ENCODE measurements around the gene CEBPE.

Gene CEBPE

DNA sequence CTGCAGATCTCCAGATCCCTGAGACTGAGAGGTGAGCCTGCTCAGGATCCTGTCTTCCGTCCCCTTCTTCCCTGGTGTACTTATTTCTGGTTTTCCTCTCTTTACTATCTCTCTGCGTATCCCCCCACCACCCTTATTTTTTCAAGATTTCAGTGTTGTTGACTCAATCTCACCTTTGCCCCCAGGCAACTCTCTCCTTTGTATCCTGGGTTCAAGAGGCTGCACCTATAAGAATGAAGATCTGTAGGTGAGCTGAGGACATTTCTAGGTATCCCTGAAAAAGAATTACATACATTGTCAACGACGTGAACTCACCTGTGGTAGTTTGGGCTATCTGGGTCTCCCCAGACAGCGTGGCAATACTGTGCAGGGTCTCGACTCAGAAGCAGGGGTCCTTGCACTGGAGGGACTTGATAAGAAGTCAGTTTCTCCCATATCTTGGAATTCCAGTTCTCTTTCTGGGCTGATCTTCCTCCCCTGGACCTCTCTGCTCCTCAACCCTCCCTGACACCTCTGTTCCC, 14.9 kb downstream of the CEBPE start:
- DNase-seq (ENCODE audit: low read depth in 1 of 2, low spot score in 1 of 2): no peak

- no peak for DNase-seq (ENCODE audit: low read depth in 1 of 2, low spot score in 1 of 2)
These were observed 15.5 kb downstream of the CEBPE start for GRCh38 chr14:23103581-23103980.

GRCh38 chr14:23102801-23103200, 16.3 kb downstream of the CEBPE start:
- DNase-seq (ENCODE audit: low read depth in 1 of 2, low spot score in 1 of 2): no peak

GRCh38 chr14:23101986-23102625, 16.9 kb downstream of the CEBPE start:
- DNase-seq (ENCODE audit: low read depth in 1 of 2, low spot score in 1 of 2): no peak

DNA sequence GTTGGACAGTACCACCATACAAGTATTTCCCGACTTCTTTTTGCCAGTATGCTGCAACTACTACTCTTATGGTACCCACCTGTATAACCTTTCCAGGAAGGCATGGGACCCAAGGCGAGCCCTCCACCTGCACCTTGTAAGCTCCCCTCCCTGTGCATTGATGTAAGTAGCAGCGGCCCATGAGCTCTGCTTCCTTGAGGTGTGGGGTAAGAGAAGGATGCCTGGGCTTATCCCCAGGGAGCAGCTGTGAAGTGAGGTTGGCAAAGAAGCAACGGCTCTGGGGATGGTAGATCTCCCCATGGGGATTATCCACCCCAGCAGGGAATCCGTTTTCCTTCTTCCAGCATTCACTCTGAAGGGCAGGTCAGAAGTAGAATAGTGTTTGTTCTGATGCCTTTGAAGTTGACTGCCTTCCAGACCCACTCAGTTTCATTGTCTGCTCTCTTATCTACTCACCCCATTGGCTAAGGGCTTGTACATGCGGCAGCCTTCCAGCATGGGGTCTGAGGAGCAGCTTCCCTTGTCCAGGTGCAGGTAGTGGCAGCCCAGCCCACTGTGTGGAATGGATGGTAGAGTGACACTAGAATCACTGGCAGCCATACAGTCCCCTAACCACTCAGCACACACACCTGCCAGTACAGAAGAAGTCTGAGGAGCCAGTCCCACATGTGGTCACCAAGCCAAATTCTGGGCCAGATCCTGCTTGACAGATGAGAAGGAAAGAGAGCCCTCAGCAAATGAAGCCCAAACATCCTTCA, 17.7 kb downstream of the CEBPE start:
- DNase-seq (ENCODE audit: low read depth in 1 of 2, low spot score in 1 of 2): no peak

DNA sequence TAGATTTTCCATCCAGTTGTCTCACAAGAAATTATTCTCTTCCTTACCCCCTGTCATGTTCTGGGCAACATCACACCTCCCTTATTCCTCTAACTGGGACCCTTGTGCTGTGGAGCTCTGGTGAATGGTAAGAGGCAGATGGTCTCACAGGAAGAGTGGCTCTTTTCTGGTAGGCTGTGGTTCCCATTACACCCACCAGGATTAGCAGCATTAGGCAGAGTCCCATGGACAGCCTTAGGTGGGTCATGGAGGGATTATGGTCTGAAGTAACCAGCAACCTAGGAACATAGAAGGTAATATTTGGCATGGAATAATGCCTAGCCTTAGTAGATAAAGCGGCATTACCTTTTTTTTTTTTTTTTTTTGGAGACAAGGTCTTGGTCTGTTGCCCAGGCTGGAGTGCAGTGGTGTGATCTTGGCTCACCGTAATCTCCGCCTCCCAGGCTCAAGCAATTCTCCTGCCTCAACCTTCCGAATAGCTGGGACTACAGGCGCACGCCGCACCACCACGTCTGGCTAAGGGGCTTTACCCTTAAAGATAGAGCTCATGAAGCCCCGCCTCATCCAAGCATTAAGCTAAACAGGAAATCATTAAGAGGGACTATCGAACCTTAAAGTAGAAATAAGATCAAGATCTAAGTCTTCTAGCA, 19.7 kb downstream of the CEBPE start:
- DNase-seq (ENCODE audit: low read depth in 1 of 2, low spot score in 1 of 2): no peak

GRCh38 chr14:23097786-23098185, 21.3 kb downstream of the CEBPE start:
- no peak for DNase-seq (ENCODE audit: low read depth in 1 of 2, low spot score in 1 of 2)

DNA sequence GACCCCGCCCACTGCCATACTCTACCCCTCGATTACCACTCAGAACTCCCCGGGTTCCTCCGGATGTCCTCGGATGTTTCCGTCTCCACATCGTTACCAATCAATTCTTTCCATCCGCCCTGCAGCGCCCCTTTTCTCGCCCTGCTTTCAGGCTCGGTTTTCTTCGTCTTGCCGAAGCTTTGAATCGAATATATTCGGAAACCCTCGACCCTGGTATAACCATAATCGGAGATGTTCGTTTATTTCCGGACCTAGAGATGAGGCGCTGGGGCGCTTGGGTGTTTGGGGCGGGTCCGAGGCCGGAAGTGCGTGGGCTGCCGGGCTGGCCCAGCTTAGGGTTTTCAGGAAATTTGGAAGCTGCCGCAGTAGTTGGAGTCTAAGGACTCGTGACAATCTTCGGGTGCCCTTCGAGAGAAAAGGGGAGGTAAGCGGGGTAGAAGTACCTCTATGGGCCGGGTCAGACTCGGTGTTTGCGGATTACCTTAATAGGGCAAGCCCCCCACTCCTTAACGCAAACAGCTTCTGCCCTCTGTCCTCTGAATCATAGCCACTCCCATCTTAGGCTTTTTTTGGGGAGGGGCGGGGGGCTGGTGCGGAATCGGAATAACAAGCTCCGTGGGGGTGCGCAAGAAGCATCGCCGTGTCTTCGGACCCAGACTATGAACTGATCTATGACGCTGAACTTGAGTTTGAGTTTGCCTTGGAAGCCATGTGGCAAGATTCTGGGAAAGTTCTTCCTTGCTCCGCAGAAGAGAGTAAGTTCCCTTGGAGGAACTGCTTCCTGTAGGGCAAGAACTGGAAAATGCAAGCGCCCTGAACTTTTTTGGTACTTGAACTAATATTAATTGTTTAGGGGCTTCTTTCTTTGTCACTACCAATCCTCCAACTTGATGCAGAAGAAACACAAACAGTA, 23.6 kb downstream of the CEBPE start, which contains the start of gene C14orf119:
Gene C14orf119 (plus strand): TSS at position 310 of the 913 bp plus-strand sequence. CDS start 2,154 bp downstream, outside the sequence.
- DNase-seq (ENCODE audit: low read depth in 1 of 2, low spot score in 1 of 2): peak in 1 of 2 donors; percentile 99

GRCh38 chr14:23094666-23095195, 24.3 kb downstream of the CEBPE start, which contains the start of gene ACIN1:
Gene ACIN1 (minus strand): TSS chr14:23095136. CDS start chr14:23095112, 24 bp downstream.
- peak; percentile 66 to 97 for DNase-seq (ENCODE audit: low read depth in 1 of 2, low spot score in 1 of 2)

DNA sequence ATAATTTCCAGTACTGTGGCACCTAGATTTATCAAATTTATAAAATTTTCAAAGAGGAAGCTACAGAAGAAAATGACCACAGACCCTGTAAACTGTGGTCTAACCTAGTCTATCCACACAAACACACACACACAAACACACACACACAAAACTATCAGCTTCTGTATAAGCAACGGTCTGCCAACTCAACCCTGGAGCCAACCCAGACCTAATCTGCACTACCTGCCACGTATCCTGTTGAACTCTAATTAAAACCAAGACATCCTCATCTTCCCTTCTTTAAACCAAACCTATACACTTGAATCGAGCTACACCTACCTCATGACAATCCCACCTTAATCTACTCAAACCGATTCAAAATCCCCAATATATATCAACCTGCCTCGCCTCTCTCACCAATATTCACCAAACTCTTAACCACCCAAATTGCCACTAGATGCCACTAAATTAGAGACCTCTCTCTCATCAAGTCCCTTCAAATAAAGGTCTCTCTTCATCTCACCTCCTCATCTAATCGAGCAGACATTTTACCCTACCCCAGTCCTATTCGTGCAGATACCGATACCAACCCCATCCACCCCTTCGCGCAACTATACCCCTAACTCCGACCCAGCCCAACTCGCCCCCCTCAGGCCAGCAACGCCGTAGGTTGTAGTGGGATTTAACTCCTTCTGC, 24.9 kb downstream of the CEBPE start:
- no peak for DNase-seq (ENCODE audit: low read depth in 1 of 2, low spot score in 1 of 2)

DNA sequence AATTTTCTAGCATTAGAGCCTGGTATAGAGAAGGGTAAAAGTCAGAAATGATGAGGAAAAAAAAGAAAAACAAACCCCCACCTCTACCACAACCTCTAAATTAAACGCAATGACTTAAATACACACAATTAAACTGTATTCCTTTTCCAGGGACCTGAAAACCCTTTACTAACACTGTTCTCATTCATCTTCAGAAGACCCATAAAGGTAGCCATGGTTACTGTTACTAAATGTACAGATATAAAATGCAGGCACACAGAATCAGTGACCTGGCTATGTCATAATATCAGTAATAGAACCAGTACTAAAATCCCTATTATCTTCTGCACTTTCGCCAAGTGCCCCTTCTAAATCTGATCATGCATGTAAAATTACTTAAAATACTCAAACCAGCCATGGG, 25.5 kb downstream of the CEBPE start:
- no peak for DNase-seq (ENCODE audit: low read depth in 1 of 2, low spot score in 1 of 2)

- no peak for DNase-seq (ENCODE audit: low read depth in 1 of 2, low spot score in 1 of 2)
These were observed 26.0 kb downstream of the CEBPE start for GRCh38 chr14:23093104-23093503.

DNA sequence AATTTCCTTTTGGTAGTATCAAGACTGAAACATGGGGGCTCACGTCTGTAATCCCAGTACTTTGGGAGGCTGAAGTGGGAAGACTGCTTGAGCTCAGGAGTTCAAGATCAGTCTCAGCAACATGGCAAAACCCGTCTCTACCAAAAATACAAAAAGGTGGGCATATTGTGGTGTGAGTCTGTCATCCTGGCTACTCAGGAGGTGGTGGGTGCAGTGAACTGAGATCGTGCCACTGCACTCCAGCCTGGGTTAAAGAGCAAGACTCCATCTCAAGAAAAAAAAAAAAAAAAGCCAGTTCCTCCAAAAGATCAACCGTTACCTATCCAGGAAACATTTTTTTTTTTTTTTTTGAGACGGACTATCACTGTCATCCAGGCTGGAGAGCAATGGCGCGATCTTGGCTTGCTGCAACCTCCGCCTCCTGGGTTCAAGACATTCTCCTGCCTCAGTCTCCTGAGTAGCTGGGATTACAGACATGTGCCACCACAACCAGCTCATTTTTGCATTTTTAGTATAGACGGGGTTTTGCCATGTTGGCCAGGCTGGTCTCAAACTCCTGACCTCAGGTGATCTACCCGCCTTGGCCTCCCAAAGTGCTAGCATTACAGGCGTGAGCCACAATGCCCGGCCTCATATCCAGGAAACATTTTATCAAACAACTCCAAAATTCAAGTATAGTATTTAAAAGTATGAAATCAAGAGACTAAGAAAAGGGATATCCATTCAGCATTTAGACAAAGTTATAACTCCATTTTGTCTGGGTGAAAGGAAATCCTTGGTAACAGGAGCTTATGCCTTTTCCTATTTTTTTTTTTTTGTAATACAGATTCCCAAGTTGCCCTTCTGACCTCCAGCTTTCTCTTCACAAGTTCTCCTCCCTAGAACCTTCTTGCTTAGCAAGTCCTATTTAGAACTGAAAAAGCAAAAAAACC, 27.5 kb downstream of the CEBPE start:
- no peak for DNase-seq (ENCODE audit: low read depth in 1 of 2, low spot score in 1 of 2)

DNA sequence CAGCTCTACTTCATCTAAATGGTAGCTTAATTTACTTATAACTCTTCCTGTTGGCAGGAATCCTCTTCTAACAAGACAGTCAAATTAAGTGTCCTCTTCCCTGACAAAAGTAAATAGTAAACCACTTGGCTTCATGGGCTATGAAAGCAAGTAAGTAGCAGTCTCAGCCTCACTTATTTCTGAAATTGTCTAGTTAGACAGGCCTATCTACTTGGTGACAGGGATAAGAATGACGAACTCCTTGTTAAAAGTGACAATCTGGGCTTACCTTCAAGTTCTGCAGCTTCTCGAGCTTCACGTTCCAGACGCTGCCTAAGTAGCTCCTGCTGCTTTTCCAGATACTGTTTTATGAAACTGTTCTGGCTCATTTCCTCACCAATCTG, 28.8 kb downstream of the CEBPE start:
- DNase-seq (ENCODE audit: low read depth in 1 of 2, low spot score in 1 of 2): no peak

GRCh38 chr14:23089498-23090253, 29.4 kb downstream of the CEBPE start:
- DNase-seq (ENCODE audit: low read depth in 1 of 2, low spot score in 1 of 2): no peak

DNA sequence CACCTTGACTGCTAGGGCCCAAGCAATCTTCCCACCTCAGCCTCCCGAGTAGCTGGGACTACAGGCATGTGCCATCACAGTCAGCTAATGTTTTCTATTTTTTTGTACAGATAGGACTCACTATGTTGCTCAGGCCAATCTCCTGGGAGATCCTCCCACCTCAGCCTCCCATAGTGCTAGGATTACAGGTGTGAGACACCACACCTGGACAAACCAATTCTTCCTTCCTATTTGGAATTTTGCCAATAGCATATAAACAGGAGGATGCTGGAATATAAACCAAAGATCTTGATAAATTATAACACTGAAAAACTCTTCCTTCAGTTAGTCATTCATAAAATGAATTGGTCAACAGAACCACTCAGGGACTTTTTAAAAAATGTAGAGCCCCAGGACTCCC, 32.5 kb downstream of the CEBPE start:
- DNase-seq (ENCODE audit: low read depth in 1 of 2, low spot score in 1 of 2): no peak

- DNase-seq (ENCODE audit: low read depth in 1 of 2, low spot score in 1 of 2): no peak
These were observed 33.6 kb downstream of the CEBPE start for GRCh38 chr14:23085458-23085857.

GRCh38 chr14:23080474-23080873, 38.6 kb downstream of the CEBPE start:
- DNase-seq (ENCODE audit: low read depth in 1 of 2, low spot score in 1 of 2): no peak
